Left colon (tissue), 2 donors: ENCODE results near the gene CAPN11. TPM values are rescaled to one million over a fixed set of nuclear protein-coding genes. Genes with fewer than 3 reads are reported as not detected.
A peak's percentile ranks its signal among the peaks of the same experiment; 100 is the strongest.

ENCODE experiments used
- ATAC-seq: fragments of 200-7000 bp; cut with Tn5 transposase; one replicate; pipeline ENCODE4 v1.9.1; 2020; ENCODE audit warnings: mild to moderate bottlenecking, moderate library complexity
- DNase-seq, 2 donors: peaks; one replicate each; pipeline ENCODE4 v3.0.0-alpha.2; 2020
- intact Hi-C, 2 donors: fragments of 100-400 bp; cut with DNase I in 1 of 2; cut with micrococcal nuclease in 1 of 2; formaldehyde crosslinking; loops; one replicate each; pipeline versions ENCODE4 v1.11.2 to v1.14.0; 2022; cut with DNase I, micrococcal nuclease
- total RNA-seq, 2 donors: library from RNA; stranded (reverse); fragmentation: NEBNext Ultra II Directional; extraction: Animal tissue kit (Norgen Biotek cat#: 25700); gene quantifications; one replicate each; pipeline ENCODE4 v1.2.1, GENCODE V29; 2021
- donor health status: DM: no; HTN: no; CAD: no.
- donor health status: DM: yes; HTN: yes; CAD: no.

Gene CAPN11
- total RNA-seq, 2 donors from 2014 or later, result 0.70 to 3.0 TPM

DNA sequence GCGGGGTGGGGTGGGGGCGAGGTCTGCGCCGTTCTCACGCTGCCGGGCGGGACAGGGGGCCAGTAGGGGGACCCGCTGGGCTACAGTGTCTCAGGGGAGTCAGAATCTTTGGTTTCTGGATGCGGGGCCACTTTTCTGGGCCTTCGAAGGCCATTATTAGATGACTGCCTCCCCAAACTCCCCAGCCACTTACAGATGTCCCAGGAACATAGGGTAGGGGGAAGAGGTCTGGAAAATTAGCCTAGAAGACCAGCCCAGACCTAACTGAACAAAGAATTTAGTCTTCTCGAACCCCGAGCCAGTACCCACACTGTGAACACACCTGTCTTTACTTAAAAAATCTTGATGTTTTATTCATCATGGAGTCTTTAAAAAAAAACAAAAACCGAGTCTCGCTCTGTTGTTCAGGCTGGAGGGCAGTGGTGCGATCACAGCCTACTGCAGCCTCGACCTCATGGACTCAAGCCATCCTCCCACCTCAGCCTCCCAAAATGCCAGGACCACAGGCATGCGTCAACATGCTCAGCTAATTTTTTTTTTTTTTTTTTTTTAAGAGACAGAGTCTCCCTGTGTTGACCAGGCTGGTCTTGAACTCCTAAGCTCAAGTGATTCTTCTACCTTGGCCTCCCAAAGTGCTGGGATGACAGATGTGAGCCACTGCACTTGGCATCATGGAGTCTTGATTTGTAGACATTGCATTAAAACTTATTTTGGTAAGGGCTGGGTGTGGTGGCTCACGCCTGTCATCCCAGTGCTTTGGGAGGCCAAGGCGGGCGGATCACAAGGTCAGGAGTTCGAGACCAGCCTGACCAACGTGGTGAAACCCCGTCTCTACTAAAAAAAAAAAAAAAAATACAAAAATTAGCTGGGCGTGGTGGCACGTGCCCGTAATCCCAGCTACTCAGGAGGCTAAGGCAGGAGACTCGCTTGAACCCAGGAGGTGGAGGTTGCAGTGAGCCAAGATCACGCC, 61.5 kb downstream of the CAPN11 start:
- DNase-seq (no peak), ATAC-seq (no peak)
- intact Hi-C loops, result no loop called here

DNA sequence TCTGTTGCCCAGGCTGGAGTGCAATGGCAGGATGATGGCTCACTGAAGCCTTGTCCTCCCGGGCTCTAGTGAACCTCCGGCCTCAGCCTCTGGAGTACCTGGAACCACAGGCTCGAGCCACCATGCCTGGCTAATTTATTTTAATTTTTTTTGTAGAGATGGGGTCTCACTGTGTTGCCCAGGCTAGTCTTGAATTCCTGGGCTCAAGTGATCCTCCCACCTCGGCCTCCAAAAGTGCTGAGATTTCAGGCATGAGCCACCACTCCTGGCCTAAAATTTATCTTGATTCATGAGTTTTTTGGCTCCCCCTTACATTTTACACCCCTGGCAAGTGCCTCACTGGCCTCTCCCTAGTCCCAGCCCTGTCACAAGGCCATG, 62.3 kb downstream of the CAPN11 start:
- ATAC-seq (no peak), DNase-seq (no peak)
- intact Hi-C loops, result no loop called here

DNA sequence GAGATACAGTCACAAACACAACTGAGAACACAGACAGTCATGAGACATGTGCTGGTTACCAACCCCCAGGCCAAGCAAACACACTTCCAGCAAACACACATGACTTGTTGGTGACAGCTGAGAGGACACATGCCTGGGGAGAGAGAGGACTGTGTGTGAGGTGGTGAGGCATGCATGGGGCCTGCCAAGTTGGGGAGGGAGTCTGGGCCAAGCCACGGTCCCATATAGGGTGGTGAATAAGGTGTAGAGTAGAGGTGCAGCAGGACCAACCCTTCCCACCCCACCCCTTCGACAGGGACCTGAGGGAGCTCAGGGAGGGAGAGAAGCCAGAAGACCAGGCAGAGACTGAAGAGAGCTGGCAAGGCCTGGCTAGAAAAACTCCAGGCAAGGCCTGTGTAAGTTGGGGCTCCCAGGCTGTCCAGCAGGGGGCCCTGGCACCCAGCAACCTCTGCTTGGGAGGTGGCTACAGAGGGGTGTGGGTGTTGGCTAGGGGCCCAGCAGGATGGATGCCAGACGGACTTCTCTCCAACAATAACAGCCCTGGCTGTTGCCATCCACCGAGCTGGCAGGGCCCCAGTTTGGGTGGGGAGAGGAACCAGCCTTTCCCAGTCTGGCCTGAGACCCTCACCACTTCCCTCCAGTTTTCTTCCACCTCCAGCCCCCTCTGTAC, 62.8 kb downstream of the CAPN11 start:
- DNase-seq (peak; percentile 95 to 97), ATAC-seq (peak; percentile 80)
- intact Hi-C loops, result no loop called here

DNA sequence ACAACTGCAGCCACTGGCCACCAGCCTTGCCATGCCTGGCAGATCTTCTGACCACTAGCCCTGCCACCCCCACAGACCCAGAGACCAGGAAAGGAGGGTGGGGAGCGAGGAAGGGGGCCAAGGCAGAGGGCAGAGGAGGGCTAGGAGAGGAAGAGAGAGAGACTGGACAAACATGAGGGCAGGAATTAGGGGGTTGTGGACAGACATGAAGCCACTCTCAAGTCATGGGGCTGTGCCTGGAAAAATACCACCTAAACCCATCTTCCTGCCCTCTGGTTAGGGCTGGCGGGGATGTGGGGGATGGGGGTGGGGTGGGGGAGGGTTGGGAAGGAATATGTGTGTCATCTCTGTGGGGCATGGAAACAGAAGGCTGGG, 63.3 kb downstream of the CAPN11 start:
- intact Hi-C loops, result no loop called here
- DNase-seq (no peak), ATAC-seq (no peak)

DNA sequence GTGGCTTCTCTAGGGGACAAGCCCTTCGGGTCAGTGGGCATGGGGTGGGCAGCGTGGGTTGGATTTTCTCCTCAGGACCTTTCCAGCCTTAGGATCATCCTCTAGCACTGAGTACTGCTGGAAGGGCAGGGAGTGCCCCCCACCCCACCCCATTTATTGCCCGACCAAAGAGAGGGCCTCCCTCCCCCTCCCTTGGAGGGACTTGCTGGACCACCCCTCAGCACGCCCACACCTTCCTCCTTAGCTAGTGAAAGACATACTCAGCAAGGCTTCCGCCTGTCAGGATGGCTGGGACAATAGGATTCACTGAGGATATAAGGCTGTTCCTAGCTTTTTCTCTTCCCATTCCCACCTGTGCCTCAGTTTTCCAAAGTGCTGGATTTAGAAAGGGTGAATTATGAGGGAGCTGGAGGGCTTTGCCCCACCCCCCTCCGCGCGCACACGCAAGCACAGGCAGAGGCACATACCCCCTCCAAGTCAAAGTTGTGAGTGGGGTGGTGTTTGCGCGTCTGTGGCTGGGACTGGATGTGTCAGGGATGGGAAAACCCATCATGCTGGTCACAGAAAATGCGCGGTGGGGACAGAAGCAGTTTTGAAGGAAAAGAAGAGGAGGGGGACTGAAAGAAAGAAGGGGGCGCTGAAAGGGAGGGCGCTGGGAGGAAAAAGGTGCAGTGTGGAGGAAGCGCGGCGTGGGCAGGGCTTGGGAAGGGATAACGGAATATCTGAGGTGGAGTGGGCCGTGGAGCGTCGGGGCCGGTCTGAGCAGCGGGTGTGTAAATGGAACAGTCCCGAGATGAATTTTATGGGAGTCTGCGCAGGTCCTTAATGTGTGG, 64.1 kb downstream of the CAPN11 start:
- DNase-seq, result no peak
- no peak for ATAC-seq
- intact Hi-C loops, result no loop called here

DNA sequence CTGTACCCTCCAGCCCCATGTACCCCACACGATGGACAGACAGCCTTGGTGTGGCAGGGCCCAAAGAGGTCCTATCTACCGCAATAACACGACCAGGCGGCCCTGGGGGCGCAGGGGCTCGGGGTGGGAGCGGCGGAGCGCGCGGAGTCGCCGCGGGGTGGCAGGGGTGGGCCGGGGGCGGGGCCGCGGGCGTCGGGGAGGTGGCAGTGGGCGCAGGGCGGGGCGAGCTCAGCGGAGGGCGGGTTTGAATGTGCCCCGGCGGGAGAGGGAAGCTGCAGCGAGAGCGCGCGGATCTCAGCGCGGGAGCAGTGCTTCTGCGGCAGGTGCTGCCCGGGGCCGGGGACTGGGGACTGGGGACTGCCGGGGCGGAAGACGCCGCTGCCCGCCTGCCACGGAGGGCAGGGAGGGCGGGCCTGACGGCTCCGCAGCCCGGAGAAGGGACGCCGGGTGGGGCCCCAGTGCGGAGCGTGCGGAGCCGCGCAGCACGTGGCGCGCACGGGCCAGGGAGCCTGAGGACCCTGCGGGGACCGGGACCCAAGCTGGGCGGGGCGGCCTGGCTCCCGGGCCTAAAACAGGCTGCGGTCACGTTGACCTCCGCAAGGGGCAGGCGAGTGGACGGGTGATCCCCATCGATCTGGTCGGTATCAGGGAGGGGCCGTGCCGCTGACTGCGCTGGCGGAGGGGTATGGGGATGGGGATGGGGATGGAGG, 64.9 kb downstream of the CAPN11 start, which contains the start of gene SLC29A1:
Gene SLC29A1 (plus strand): TSS at position 277 of the 710 bp plus-strand sequence. CDS start 3,719 bp downstream, outside the sequence.
- ATAC-seq (peak; percentile 24), DNase-seq (peak; percentile 78 to 83)
- intact Hi-C loops, result no loop called here

DNA sequence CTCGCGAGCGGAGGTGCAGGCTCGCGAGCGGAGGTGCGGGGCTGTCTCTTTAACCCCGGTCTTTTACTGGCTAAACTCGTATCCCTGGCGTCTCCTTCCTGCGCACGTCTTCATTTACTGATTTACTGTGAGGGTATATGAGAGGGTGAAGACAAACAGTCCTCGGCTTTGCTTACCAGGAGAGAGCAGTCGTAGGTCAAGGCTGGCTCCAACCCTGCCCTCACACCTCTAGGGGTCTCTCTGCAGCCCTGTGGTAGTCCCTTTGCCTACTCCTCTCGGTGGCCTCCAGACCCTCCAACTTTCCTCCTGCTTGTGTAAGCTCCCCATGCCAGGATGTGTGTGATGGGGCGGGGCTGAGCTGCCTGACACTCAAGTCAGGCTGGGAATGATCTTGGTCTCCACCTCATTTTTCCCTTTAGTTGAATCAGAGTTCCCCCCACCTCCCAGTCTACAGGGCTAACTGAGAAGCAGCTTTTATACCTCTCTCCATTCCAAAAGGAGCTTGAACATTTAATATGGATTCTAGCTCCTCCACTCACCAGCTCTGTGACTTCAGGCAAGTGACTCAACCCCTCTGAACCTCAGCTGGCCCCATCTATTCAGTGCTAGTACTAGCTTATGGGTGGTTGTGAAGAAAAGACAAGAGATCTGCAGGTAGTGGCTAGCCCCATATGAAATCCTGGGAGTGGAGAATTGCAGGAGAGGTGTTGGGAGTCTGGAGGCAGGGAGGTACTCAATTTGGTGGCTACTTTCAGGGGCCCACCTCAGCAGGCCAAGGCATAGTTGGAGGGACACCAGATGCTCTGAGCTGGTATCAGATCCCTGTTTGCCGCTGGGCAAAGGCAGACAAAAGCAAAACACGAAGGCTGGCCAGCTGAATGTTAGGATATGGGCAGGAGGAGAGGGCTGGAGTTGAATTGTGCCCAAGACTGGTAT, 65.7 kb downstream of the CAPN11 start:
- ATAC-seq, result no peak
- peak in 1 of 2 donors; percentile 31 for DNase-seq

DNA sequence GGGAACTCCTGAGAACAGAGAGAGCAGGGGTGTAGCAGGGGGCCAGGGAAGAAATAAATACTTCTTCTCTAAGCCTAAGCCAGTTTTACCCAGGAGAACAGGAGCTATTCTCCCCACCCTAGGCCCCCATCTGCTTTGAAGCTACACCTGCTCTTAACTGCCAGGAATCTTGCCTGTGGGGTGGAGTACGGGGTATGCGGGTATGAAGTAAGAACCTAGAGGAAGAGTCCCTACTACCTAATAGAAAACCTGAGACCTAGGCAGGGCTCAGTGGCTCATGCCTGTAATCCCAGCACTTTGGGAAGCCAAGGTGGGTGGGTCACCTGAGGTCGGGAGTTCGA, 66.3 kb downstream of the CAPN11 start:
- intact Hi-C loops, result no loop called here
- DNase-seq (no peak), ATAC-seq (no peak)

More for the DNA sequence above, 65.7 kb downstream of the CAPN11 start:
- intact Hi-C loops, result no loop called here

DNA sequence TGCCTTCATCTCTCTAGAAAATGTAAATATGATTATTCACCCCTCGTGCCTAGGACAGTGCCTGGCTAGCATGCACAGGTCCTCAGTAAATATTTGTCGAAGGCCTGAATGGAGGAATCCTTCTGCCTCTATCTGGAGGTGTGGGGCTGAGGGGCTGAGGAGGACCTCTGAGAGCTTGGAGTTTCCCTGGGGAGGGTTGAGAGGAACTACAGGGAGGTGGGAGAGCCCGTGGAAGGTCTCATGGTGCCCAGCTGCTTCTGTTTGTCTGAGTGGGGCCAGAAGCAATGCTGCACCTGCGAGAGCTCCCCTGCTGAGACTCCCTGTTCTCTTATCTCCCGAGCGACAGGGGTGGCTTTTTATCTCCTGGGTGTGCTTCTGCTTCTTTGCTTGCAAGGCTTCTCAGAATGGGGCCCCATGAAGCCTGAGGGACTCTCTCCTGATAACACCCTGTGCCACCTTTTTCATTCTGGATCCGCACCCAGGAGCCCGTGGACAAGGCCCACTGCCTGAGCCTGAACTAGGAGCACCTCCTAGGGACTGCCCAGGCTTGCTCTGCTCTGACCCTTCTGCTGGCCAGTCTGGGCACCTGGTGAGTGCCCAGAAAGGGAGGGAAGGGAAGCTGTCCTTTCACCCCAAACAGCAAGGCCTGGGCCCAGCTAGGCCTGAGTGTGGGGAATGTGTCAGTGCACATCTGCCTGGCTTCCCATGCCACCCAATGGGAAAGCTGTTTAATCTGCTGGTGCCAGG, 67.1 kb downstream of the CAPN11 start:
- ATAC-seq (no peak), DNase-seq (no peak)
- intact Hi-C loops, result no loop called here

DNA sequence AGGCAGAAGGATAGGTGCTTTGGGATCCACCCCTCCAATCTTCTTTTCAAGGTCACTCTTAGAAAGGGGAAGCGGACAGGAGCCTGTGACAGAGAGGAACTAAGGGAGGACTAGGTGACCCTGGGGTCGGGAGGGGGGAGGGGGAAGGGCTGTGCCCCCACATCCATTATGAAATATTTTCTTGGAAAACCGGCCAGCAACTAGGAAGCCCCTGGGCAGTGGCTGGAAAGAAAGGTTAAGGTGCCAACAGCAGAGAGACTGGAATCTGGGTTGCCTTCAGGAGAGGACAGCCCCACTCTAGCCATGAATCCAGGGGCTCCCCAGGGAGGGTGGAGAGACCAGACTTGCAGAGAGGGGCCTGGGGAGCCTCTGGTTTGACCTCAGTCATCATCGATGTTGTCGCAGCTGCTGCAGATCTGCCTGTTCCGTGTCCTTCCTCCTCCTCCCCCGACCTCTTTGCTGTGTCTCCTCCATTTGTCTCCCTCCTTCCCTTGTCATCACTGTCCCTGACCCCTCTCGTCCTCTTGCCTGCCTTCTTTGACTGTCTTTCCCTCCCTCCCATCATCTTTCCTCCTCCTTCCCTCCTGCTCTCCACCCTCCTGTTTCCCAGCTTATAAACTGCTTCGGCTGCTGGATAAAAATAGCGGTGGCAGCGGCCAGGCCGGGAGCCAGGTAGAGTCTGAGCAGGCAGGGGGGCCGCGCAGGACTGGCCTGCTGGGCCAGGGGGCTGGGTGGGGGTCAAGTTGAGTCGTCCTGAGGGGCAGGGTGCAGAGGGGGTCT, 67.9 kb downstream of the CAPN11 start:
- intact Hi-C loops, result no loop called here
- DNase-seq (no peak), ATAC-seq (no peak)

DNA sequence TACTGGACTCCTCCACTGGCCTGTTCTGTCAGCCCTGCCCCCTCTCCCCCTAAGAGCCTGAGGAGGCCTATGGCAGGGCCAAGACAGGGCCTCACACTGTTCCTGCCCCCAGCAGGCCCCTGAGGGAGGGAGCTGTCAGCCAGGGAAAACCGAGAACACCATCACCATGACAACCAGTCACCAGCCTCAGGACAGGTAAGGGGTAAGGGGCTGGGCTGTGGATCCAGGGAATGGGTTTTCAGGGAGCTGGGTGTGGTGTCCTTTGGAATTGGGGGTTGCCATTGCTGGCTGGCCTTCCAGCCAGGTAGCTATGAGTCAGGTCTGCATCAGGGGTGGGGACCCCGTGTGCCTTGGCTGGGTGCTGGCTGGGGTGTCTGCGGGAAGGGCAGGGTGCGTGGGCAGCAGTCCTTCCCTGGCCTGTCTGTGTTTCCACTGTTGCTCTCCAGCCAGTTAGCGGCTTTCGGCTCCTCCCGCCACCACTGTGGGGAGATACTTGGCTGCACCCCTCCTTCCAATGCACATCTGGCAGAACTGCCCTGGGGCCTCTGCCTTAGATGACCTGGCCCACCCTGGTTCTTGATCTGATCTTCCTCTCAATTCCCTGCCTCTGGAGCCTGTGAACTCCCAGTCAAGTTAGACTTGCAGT, 68.7 kb downstream of the CAPN11 start:
- no peak for ATAC-seq
- DNase-seq, result no peak
- intact Hi-C loops, result no loop called here

DNA sequence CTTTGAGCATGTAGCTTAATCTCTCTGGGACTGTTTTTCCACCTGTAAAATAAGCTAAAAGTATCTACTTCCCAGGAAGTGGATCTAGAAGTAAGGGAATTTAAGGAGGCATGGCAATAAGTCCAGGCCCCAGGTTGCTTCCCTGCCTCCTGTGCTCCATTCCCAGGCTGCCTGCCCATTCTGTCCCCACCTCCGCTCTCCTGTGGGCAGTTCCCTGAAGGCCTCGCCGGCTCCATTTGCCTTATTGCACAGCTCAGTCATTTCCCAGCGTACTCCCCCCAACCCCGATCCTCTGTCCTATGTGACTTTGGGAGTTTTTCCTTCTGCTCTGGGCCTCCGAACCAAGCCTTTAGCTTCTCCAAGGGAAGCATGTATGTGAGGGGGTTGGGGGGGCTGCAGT, 69.4 kb downstream of the CAPN11 start:
- intact Hi-C loops, result no loop called here
- DNase-seq, result no peak
- no peak for ATAC-seq

DNA sequence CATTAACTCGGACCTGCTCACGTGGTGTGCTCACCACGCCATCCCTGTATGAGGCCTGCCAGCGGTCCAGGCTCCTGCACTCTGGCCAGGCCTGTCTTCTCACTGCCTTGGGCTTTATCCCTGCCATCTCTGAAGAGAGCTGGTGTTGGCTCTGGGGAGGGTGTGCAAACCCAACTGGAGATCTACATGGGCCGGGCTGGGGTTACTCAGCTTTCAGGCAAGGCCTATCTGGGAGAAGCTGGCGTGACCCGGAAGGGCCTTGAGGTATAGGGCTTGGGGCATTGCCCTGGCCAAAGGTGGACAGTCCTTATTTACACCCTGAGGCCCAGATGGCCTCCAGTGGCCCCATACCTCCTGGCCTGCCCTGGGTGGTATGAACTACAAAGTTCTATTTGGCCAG, 69.8 kb downstream of the CAPN11 start:
- intact Hi-C loops, result no loop called here
- no peak for ATAC-seq
- DNase-seq, result no peak

DNA sequence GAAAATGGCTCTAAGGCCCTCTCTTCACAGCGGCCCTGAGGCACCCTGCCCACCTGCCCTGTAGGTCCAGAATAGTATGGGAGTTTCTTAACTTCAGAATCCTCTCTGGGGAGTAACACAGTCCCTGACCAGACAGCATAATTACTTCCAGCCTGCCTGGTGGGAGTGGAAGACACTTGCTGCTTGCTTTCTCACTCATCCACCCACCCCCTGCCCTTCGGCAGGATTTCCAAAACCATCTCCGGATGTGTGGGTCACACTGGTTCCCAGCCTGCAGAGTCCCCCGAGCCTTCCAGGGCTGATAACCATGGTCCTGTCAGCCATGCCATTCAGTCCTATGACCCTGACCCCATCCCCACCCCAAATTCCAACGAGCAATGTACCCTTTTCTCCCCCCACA, 70.2 kb downstream of the CAPN11 start:
- DNase-seq, result no peak
- intact Hi-C loops, result no loop called here
- ATAC-seq, result no peak

DNA sequence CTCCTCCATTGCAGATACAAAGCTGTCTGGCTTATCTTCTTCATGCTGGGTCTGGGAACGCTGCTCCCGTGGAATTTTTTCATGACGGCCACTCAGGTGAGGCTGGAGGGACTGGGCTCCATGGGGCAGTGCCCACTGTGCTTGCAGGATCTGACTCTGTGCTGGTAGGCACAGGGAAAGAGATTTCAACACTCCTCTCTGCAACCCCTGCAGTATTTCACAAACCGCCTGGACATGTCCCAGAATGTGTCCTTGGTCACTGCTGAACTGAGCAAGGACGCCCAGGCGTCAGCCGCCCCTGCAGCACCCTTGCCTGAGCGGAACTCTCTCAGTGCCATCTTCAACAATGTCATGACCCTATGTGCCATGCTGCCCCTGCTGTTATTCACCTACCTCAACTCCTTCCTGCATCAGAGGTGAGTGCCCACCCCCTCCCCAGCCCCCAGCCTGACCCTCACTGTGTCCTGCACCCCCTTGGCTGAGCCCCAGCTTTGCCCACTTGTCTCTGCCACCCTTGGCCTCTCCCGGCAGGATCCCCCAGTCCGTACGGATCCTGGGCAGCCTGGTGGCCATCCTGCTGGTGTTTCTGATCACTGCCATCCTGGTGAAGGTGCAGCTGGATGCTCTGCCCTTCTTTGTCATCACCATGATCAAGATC, 70.9 kb downstream of the CAPN11 start:
- intact Hi-C loops, result loop anchor here in 1 of 2 donors (5.0 kb wide), 1 partner anchor 57 kb away; no protein-coding TSS in a partner anchor
- ATAC-seq, result no peak
- no peak for DNase-seq
